ENCODE results near the gene GPX6. TPM values are rescaled to one million over a fixed set of nuclear protein-coding genes. Genes with fewer than 3 reads are reported as not detected.
A peak's percentile ranks its signal among the peaks of the same experiment; 100 is the strongest.
"Not testable (repeated sequence)": the region's sequence is repeated elsewhere in the genome, so short reads cannot be mapped to it uniquely, and the experiment has no call there.

The GPX6 gene
- total RNA-seq, 2 donors from 2014 or later: not detected

GRCh38 chr6:28485482-28485881 lies 30.1 kb downstream of the GPX6 start:
- Mint-ChIP-seq H3K4me3 (no peak overlapping the region), H3K9me3 (peaks cover 2% of the 10 kb centered on the region), H3K27ac (no peak overlapping the region), H3K27me3 (peaks cover 41 to 63% of the 10 kb centered on the region in 2 donors), H3K4me1 (ENCODE audit: low read depth in 2 of 2) (peaks cover 10 to 15% of the 10 kb centered on the region in 2 donors), H3K36me3 (peaks cover 4% of the 10 kb centered on the region)
- DNase-seq (ENCODE audit: low spot score) (no peak), ATAC-seq (no peak)

GRCh38 chr6:28480253-28480932 lies 35.2 kb downstream of the GPX6 start:
- Mint-ChIP-seq H3K27me3 (peaks cover 38 to 65% of the 10 kb centered on the region in 2 donors), H3K4me1 (ENCODE audit: low read depth in 2 of 2) (peaks cover 0 to 11% of the 10 kb centered on the region in 2 donors), H3K9me3 (peaks cover 2% of the 10 kb centered on the region), H3K4me3 (no peak overlapping the region), H3K36me3 (no peaks in the 10 kb centered on the region), H3K27ac (no peak overlapping the region)
- DNase-seq (ENCODE audit: low spot score) (no peak), ATAC-seq (no peak)

GRCh38 chr6:28478518-28478917 lies 37.1 kb downstream of the GPX6 start:
- ATAC-seq (no peak), DNase-seq (ENCODE audit: low spot score) (no peak)
- no peaks in the 10 kb centered on the region for H3K9me3 Mint-ChIP-seq
- H3K4me1 Mint-ChIP-seq (ENCODE audit: low read depth in 2 of 2): peaks cover 0 to 7% of the 10 kb centered on the region in 2 donors
- no peak overlapping the region for H3K4me3 Mint-ChIP-seq
- peaks cover 43 to 78% of the 10 kb centered on the region in 2 donors for H3K27me3 Mint-ChIP-seq
- no peak overlapping the region for H3K27ac Mint-ChIP-seq
- H3K36me3 Mint-ChIP-seq: no peaks in the 10 kb centered on the region

GRCh38 chr6:28474441-28475219 lies 41.0 kb downstream of the GPX6 start:
- H3K36me3 Mint-ChIP-seq: no peaks in the 10 kb centered on the region
- peaks cover 34 to 73% of the 10 kb centered on the region in 2 donors for H3K27me3 Mint-ChIP-seq
- peak overlapping the region in 1 of 2 donors; percentile 41 for H3K27ac Mint-ChIP-seq
- peak; percentile 61 to 68 for ATAC-seq
- peak overlapping the region; percentile 1 for H3K4me3 Mint-ChIP-seq
- peaks cover 3% of the 10 kb centered on the region for H3K9me3 Mint-ChIP-seq
- DNase-seq (ENCODE audit: low spot score): no peak
- H3K4me1 Mint-ChIP-seq (ENCODE audit: low read depth in 2 of 2): peaks cover 0 to 5% of the 10 kb centered on the region in 2 donors

- not testable (repeated sequence) for H3K9me3 Mint-ChIP-seq; H3K4me1 Mint-ChIP-seq (ENCODE audit: low read depth in 2 of 2); DNase-seq (ENCODE audit: low spot score); H3K4me3 Mint-ChIP-seq; H3K27ac Mint-ChIP-seq; H3K36me3 Mint-ChIP-seq; ATAC-seq
- H3K27me3 Mint-ChIP-seq: peaks cover 31 to 58% of the 10 kb centered on the region in 2 donors
Measured at GRCh38 chr6:28469153-28469745, 46.3 kb downstream of the GPX6 start.

GRCh38 chr6:28468056-28468455 lies 47.5 kb downstream of the GPX6 start:
- peaks cover 25 to 57% of the 10 kb centered on the region in 2 donors for H3K27me3 Mint-ChIP-seq

GRCh38 chr6:28462401-28462800 lies 53.2 kb downstream of the GPX6 start:
- Mint-ChIP-seq H3K4me1 (ENCODE audit: low read depth in 2 of 2) (peaks cover 0 to 3% of the 10 kb centered on the region in 2 donors), H3K36me3 (no peaks in the 10 kb centered on the region), H3K27me3 (peaks cover 31 to 77% of the 10 kb centered on the region in 2 donors), H3K4me3 (no peak overlapping the region), H3K9me3 (peaks cover 3% of the 10 kb centered on the region), H3K27ac (no peak overlapping the region)
- DNase-seq (ENCODE audit: low spot score) (no peak), ATAC-seq (peak in 1 of 2 donors; percentile 38)

More at GRCh38 chr6:28468056-28468455, 47.5 kb downstream of the GPX6 start:
- no peak overlapping the region for H3K27ac Mint-ChIP-seq
- DNase-seq (ENCODE audit: low spot score): no peak
- no peaks in the 10 kb centered on the region for H3K36me3 Mint-ChIP-seq
- ATAC-seq: no peak
- H3K9me3 Mint-ChIP-seq: peaks cover 3% of the 10 kb centered on the region
- H3K4me3 Mint-ChIP-seq: no peak overlapping the region
- H3K4me1 Mint-ChIP-seq (ENCODE audit: low read depth in 2 of 2): no peaks in the 10 kb centered on the region

- Mint-ChIP-seq H3K36me3 (peaks cover 5% of the 10 kb centered on the region), H3K4me3 (no peak overlapping the region), H3K4me1 (ENCODE audit: low read depth in 2 of 2) (peaks cover 0 to 3% of the 10 kb centered on the region in 2 donors), H3K27me3 (peaks cover 39 to 82% of the 10 kb centered on the region in 2 donors), H3K27ac (no peak overlapping the region), H3K9me3 (peaks cover 11% of the 10 kb centered on the region)
- DNase-seq (ENCODE audit: low spot score) (no peak), ATAC-seq (no peak)
Measured at GRCh38 chr6:28458568-28458967, 57.0 kb downstream of the GPX6 start.

Other genes starting within 250 kb of the GPX6 start
- gene ZSCAN26, start 248.7 kb downstream of the GPX6 start, total RNA-seq: 1 to 10 TPM; 6.7 to 8.3 TPM
- gene PGBD1, start 234.2 kb downstream of the GPX6 start, total RNA-seq: 1 to 10 TPM; 1.6 to 2.6 TPM
- gene ZSCAN31, start 179.6 kb downstream of the GPX6 start, total RNA-seq: 1 to 10 TPM in 1 of 2 donors, under 1 TPM in 1; 0.40 to 2.0 TPM
- gene ZKSCAN3, start 165.8 kb downstream of the GPX6 start, total RNA-seq: 1 to 10 TPM; 3.1 to 4.6 TPM
- 1 to 10 TPM; 6.9 to 9.9 TPM for gene ZSCAN12, start 116.0 kb downstream of the GPX6 start, total RNA-seq
- 1 to 10 TPM in 1 of 2 donors, under 1 TPM in 1; 0.40 to 1.5 TPM for gene ZSCAN23, start 72.3 kb downstream of the GPX6 start, total RNA-seq
- gene GPX5, start 10.1 kb upstream of the GPX6 start, total RNA-seq: not detected

Data from natural killer cell treated with Interleukin-12 subunit alpha and Interleukin-12 subunit beta and Interleukin-15 and Interleukin-18, amount 100 ng/mL, for 72 hours (primary cell).